ENCODE results near the gene ARAP2.

GRCh38 chr4:36177946-36178345 is 66.4 kb downstream of the ARAP2 start:
- TF ChIP-seq EZH2 (IDR thresholded peaks at IDR 0.05; ENCODE audit: borderline replicate concordance, low read length): no peak
- TF ChIP-seq CTCF (conservative IDR thresholded peaks at IDR 0.05 in 1 of 2, IDR thresholded peaks at IDR 0.05 in 1 of 2; ENCODE audit: extremely low read depth in 1 of 2, insufficient read depth in 1 of 2, low read depth in 1 of 2, low read length in 2 of 2): no peak

All from mammary epithelial cell (primary cell).